GM23248 (cell line): Measurements from ENCODE around the gene UCP2.

Source experiments
- EZH2 ChIP-seq: fragments of 200-600 bp; sonication (generic); IDR thresholded peaks from 2 replicates; pipeline ENCODE4 v1.6.1; 2018; ENCODE audit warnings: antibody characterized with exemption, mild to moderate bottlenecking; ENCODE audit not compliant: insufficient read depth, poor library complexity, severe bottlenecking
- EZH2phosphoT487 ChIP-seq: fragments of 200-600 bp; sonication (generic); IDR thresholded peaks from 2 replicates; pipeline ENCODE4 v1.6.1; 2018; ENCODE audit warnings: antibody characterized with exemption, moderate library complexity, mild to moderate bottlenecking, low read depth; ENCODE audit not compliant: insufficient read depth

DNA sequence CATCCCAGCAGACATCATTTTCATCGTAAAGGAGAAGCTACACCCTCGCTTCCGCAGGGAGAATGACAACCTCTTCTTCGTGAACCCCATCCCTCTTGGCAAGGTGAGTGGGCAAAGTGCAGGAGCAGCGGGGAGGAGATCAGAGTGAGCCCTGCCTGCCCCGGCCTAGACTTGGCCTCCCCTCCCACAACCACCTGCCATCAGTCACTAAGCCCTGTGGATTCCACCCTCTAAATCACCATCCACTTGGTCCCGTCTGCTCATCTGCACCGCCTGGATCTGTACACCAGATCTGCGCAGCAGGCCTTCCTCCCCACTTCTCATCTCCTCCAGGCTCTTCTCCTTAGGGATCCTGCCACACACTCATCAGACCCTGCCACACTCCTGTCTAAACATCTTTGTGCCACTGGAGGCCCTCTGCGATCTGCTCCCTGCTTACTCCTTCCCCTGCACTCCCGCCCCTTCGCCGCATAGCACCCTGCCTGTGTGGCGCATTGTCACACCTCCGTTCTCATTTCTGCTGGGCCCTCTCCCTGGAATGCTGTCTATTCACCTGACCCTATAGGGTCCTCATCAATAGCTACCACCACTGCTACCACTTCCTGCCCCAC, 14.2 kb downstream of the UCP2 start:
- TF ChIP-seq EZH2phosphoT487 = no peak
- TF ChIP-seq EZH2 = no peak
